Prostate gland (tissue), 2 donors: ENCODE data around the gene ZNF594.
"Not testable (repeated sequence)": the region's sequence is repeated elsewhere in the genome, so short reads cannot be mapped to it uniquely, and the experiment has no call there.

ENCODE experiments used
- CTCF ChIP-seq, 4 experiments: fragments of 200-600 bp in 2 of 4; fragments of 450-650 bp in 2 of 4; sonication (generic) in 2 of 4; IDR thresholded peaks; 1 replicate in 3 of 4; 2 replicates in 1 of 4; pipeline ENCODE4 v1.5.1; 2016 to 2019; ENCODE audit warnings: antibody characterized with exemption in 4 of 4, mild to moderate bottlenecking in 2 of 4, moderate library complexity in 2 of 4
- POLR2A ChIP-seq: fragments of 450-650 bp; IDR thresholded peaks from one replicate; pipeline ENCODE4 v1.6.1; 2016; ENCODE audit warnings: antibody characterized with exemption, mild to moderate bottlenecking

DNA sequence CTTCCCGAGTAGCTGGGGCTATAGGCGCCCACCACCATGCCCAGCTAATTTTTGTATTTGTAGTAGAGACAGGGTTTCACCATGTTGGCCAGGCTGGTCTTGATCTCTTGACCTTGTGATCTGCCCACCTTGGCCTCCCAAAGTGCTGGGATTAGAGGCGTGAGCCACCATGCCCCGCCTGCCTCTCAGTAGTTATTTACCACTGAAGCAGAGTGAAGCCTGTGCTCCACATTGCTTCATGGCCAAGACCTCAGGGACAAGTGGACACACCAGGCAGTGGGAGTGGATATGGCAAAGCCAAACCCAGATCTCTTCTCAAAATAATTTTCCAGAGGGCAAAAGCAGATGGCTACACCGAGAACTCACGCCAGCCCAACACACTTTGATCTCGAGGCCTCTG is 41.8 kb upstream of the ZNF594 start:
- not testable (repeated sequence) for TF ChIP-seq CTCF (IDR thresholded peaks at IDR 0.05); POLR2A
